GM12865 (cell line): ENCODE measurements around the gene PSMD1.
"Not testable (repeated sequence)": the region's sequence is repeated elsewhere in the genome, so short reads cannot be mapped to it uniquely, and the experiment has no call there.

ENCODE experiments used
- DNase-seq: peaks from one replicate; pipeline ENCODE4 v3.0.0; 2010; ENCODE audit warnings: low read depth
- H3K4me3 ChIP-seq: 2 replicates; pipeline ENCODE4 v1.5.1; 2011; ENCODE audit warnings: mild to moderate bottlenecking, low read depth, low read length, control low read depth
- TF ChIP-seq, protein P1 (sequence below): IDR thresholded peaks from 2 replicates; pipeline ENCODE4 v1.5.1; 2011; ENCODE audit warnings: low read length, control low read depth, low read depth, inconsistent platforms; ENCODE audit not compliant: insufficient read depth; ENCODE audit errors: missing control alignments

Gene PSMD1

DNA sequence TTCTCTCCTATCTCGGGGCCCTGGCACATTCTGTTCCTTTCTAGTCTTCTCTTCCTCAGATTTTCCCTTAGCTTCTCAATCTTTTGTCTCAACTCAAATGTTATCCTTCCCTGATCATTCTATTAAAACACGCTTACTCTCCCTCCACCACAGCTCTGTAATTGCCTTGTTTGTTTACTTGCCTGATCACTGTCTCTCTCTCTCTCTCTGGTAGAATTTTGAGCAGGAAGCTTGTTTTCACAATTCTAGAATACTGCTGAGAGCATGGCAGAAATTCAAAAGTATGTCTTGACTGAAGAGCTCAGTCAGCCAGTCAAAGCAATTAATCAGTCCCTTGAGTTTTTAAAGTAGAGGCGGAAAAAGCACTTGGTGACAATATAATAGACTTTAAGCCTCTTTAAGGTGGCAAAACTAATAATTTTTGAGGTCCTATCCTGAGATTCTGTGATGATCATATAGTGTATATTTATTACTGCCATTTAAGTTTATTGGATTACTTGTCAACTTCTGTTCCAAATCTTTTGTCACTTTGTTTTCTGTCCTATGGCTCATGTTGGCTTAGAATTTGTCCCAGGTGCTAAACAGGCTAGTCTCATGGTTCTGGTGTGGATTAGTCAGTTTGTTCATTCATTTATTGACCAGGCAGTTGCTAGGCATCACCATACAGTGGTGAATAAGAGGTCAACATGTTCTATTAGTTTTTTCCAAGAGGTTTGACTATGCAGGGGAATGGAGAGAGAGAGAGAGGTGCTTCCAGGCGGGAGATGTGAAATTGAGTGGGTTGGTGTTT, 2.3 kb downstream of the PSMD1 start:
- H3K4me3 ChIP-seq, result no peak overlapping the region
- no peak for DNase-seq
- TF ChIP-seq, protein P1, sequence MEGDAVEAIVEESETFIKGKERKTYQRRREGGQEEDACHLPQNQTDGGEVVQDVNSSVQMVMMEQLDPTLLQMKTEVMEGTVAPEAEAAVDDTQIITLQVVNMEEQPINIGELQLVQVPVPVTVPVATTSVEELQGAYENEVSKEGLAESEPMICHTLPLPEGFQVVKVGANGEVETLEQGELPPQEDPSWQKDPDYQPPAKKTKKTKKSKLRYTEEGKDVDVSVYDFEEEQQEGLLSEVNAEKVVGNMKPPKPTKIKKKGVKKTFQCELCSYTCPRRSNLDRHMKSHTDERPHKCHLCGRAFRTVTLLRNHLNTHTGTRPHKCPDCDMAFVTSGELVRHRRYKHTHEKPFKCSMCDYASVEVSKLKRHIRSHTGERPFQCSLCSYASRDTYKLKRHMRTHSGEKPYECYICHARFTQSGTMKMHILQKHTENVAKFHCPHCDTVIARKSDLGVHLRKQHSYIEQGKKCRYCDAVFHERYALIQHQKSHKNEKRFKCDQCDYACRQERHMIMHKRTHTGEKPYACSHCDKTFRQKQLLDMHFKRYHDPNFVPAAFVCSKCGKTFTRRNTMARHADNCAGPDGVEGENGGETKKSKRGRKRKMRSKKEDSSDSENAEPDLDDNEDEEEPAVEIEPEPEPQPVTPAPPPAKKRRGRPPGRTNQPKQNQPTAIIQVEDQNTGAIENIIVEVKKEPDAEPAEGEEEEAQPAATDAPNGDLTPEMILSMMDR, result no peak

DNA sequence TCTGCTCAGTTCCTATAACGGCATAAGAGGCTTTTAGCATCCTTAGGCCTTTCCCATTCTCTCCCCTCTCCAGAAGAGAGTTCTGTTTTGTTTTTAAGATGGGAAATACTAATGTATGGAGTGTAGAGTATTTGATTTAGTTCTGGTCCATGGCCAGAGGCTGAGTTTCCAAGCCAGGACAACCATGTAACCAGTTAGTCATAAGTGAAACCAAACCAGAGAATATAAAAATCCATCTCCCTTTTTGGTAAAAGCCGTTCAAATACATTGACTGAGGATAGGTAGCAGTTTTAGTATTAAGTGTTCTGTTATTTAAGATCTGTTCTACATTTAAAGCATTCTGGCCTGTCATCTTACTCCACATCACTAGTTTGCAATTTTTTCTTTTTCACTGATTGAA, 3.1 kb downstream of the PSMD1 start:
- TF ChIP-seq, protein P1, result no peak
- DNase-seq, result no peak
- no peak overlapping the region for H3K4me3 ChIP-seq

DNA sequence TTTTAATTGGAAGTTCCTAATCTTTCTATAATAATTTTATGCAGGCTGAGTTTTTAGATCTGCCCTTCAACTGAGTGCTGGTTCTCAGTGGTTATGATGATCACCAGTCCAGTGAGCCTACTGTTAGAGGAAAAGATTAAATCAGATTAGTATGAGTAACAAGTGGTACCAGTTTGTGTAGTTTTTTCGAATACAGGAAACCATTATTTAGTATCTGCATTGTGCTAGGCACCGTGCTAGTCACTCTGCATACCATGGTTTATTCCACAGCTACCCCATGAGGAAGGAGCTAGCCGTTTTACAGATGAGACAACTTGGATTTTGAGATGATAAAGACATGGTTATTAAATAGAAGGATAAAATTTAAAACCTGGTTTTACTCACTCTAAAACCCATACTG, 6.1 kb downstream of the PSMD1 start:
- DNase-seq, result no peak
- TF ChIP-seq, protein P1, result no peak
- no peak overlapping the region for H3K4me3 ChIP-seq

DNA sequence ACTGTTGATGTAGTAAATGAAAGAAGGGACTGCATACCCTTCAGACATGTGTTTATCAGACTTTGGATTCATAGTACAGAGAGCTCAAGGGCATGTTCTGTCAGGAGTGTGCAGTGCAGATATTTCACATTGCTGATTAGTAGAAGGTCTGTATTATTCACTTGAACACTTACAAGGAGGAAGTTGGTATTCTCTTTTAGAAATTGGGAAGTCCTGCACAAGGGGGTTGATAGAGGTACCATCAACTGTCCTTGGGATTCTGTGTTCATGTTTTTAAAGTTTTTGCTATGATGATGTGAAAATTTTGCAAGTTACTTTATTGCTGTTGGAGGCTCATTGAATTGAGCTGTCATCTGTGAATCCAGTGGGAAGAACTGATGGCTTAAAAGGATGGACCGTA, 6.7 kb downstream of the PSMD1 start:
- no peak for DNase-seq
- TF ChIP-seq, protein P1, result no peak

DNA sequence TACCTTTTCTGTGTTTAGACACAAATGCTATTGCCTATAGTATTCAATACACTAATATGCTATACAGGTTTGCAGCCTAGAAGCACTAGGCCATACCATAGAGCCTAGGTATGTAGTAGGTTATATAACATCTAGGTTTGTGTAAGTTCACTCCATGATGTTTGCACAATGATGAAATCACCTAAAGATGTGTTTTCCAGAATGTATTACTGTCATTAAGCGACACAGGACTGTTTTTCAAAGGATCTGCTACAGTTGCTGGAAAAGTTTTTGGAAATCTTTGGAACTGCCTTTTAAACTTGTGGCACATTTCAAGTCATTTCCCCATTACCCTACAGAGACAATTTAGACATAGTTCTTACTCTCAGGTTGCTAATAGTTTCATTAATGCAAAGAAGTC, 9.3 kb downstream of the PSMD1 start:
- H3K4me3 ChIP-seq, result no peak overlapping the region
- DNase-seq, result no peak
- TF ChIP-seq, protein P1, result no peak

More for the DNA sequence above, 6.7 kb downstream of the PSMD1 start:
- H3K4me3 ChIP-seq, result no peak overlapping the region

DNA sequence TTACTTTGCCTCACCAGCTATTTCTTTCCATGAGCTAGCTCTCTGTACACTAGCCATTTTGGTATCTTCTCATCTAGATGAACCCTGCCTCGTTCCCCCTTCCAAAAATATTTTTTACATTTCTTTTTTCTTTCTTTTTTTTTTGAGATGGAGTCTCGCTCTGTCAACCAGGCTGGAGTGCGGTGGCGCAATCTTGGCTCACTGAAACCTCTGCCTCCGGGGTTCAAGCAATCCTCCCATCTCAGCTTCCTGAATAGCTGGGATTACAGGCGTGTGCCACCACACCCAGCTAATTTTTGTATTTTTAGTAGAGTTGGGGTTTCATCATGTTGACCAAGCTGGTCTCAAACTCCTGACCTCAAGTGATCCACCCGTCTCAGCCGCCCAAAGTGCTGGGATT, 10.9 kb downstream of the PSMD1 start:
- H3K4me3 ChIP-seq, DNase-seq: not testable (repeated sequence)

DNA sequence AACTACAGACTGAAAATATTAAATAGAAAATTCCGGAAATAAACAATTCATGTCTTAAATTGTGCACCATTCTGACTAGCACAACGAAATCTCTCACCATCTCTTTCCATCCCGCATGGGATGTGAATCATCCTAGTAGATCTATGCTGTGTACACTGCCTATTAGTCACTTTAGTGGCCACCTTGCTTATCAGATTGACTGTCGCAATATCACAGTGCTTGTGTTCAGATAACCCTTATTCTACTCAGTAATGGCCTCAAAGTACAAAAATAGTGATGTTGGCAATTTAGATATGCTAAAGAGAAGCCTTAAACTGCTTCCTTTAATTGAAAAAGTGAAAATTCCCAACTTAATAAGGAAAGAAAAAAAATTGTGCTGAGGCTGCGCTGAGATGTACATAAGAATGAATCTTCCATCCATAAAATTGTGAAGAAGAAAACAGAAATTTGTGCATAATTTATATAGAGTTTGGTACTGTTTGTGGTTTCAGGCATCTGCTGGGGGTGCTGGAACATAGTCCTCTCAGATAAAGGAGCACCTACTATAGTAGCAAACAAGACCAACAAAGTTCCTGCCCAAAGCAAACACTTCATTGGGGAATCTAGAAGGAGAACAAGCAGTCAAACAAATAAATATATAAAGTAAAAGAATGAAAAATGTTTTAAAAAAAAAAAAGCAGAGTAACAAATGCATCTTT, 12.0 kb downstream of the PSMD1 start:
- no peak for DNase-seq
- TF ChIP-seq, protein P1, result no peak
- no peak overlapping the region for H3K4me3 ChIP-seq
